ENCODE results near the gene OR2A2.

DNA sequence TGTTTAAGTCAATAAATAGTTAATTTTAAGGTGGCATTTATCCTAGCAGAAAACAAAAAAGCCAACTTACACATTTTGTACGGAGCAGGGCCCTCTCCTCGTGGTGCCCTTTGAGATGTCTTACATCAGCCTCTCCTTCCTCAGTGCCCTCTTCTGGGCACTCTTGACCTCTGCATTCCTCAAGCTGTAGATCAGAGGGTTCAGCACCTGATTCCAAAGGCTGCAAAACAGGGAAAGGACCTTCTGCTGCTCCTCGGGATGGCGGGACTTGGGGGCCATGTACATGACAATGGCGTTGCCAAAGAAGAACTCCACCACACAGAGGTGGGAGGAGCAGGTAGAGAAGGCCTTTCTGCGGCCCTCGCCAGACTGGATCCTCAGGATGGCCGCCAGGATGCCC is 9.0 kb downstream of the OR2A2 start:
- no peak for TF ChIP-seq YBX1 (IDR thresholded peaks at IDR 0.05)
- no peak for TF ChIP-seq ZNF121 (CRISPR knock-in tag; conservative IDR thresholded peaks at IDR 0.05)
- no peak for TF ChIP-seq BDP1 (IDR thresholded peaks at IDR 0.05; ENCODE audit: insufficient read depth, insufficient read length)
- no peak for TF ChIP-seq NFIX (CRISPR knock-in tag; IDR thresholded peaks at IDR 0.05; ENCODE audit: low read depth)
- no peak for TF ChIP-seq POLR2A (conservative IDR thresholded peaks at IDR 0.05)
- TF ChIP-seq, protein P1, sequence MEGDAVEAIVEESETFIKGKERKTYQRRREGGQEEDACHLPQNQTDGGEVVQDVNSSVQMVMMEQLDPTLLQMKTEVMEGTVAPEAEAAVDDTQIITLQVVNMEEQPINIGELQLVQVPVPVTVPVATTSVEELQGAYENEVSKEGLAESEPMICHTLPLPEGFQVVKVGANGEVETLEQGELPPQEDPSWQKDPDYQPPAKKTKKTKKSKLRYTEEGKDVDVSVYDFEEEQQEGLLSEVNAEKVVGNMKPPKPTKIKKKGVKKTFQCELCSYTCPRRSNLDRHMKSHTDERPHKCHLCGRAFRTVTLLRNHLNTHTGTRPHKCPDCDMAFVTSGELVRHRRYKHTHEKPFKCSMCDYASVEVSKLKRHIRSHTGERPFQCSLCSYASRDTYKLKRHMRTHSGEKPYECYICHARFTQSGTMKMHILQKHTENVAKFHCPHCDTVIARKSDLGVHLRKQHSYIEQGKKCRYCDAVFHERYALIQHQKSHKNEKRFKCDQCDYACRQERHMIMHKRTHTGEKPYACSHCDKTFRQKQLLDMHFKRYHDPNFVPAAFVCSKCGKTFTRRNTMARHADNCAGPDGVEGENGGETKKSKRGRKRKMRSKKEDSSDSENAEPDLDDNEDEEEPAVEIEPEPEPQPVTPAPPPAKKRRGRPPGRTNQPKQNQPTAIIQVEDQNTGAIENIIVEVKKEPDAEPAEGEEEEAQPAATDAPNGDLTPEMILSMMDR (IDR thresholded peaks at IDR 0.05 in 2 of 3, conservative IDR thresholded peaks at IDR 0.05 in 1 of 3; ENCODE audit: insufficient read depth in 2 of 3, low read depth in 1 of 3, low read length in 3 of 3), result no peak
- no peak for TF ChIP-seq ZBTB26 (CRISPR knock-in tag; IDR thresholded peaks at IDR 0.05)

All from K562 (cell line).